DMS53 treated with DMSO at 0.1 percent for 48 hours (cell line): ENCODE results near the gene SEC14L1.
"Not testable (repeated sequence)": the region's sequence is repeated elsewhere in the genome, so short reads cannot be mapped to it uniquely, and the experiment has no call there.

ENCODE experiments used
- DNase-seq: peaks from one replicate; lab custom pipeline; 2025; ENCODE audit not compliant: unreplicated experiment; lab: John Stamatoyannopoulos, UW

SEC14L1 gene

GRCh38 chr17:77254951-77255825 lies 114.4 kb downstream of the SEC14L1 start:
- no peak for DNase-seq

DNA sequence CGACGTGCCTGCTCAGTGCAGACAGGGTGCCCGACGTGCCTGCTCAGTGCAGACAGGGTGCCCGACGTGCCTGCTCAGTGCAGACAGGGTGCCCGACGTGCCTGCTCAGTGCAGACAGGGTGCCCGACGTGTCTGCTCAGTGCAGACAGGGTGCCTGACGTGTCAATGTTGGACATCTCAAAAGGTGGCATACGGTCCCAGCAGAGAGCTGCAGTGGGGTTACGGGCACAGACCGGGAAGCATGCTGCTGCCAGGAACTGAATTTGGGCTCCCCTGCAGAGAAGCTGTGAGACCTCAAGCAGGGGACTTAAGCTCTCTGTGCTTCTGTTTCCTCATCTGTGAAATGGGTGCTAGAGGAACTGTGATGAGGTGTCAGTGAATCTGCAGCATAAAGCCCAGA lies 115.2 kb downstream of the SEC14L1 start:
- DNase-seq: not testable (repeated sequence)

DNA sequence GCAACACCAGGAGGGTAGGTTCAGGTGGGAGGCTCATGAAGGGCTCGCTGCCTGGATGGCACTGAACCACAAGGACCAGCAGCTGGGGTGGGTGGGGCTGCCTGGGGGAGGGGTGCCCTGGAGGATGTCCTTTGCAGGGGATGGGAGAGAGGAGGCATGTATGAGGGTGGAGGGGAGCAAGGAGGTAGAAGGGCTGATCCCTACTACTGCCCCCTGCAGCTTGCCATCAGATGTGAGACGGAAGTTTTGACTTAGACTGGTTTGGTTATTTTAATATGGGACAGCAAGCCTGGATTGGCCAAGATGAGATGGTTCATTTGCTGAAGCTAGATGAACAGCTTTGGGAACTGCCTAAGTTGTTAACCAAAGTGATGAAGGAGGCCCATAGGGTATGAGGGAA lies 115.9 kb downstream of the SEC14L1 start:
- no peak for DNase-seq

DNA sequence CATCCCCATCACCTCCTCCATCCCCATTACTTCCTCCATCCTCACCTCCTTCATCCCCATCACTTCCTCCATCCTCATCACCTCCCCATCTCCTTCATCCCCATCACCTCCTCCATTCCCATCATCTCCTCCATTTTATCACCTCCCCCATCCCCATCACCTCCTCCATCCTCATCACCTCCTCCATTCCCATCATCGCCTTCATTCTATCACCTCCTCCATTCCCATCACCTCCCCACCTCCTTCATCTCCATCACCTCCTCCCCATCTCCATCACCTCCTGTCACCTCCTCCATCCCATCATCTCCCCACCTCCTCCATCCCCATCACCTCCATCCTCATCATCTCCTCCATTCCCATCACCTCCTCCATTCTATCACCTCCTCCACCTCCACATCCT lies 116.4 kb downstream of the SEC14L1 start:
- DNase-seq: no peak

DNA sequence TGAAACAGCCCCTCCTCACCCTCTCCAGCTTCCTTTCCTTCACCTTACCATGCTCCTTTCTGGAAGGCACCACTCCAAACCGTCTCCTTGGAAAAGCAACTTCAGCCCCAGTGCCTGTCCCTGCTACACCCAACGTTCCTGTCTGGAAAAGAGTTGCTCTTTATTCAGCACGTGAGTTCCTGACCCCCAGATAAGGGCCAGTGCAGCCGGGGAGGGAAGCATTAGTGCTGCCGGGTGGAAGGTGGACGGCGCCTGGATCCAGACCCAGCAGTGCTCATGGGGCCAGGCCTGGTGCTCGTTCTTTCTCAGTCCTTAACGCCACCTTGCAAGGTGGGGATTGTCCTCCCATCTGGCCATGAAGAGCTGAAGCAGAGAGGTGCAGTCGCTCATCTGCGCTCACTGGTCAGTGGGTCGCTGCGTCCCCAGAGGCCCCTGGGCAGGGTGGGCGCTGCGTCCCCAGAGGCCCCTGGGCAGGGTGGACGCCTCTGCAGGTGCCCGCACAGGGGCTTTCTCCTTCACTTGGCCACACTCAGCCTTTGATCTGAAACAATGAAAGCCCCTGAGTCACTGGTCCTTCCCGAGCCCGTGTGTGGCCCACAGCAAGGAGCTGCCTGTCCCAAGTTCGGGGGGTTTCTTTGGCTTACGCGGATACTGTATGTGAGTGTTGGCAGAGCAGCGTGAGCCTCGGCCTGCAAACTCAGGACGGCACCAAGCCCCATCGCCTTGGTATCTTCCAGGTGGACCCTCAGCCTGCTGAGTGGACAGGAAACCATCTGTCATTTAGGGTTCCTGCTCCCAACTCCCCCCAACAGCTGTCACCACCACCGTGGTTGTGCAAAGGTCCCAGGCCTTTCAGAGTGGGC lies 117.1 kb downstream of the SEC14L1 start:
- DNase-seq: no peak

DNA sequence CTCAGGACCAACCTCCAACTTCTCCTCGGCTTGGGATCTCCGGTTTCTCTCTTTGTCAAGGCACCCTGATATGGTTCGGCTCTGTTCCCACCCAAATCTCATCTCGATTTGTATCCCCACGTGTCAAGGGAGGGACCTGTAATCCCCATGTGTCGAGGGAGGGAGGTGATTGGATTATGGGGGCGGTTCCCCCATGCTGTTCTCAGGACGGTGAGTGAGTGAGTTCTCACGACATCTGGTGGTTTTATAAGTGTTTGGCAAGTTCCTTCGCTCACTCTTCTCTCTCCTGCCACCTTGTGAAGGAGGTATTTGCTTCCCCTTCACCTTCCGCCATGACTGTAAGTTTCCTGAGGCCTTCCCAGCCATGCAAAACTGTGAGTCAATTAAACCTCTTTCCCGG lies 117.9 kb downstream of the SEC14L1 start:
- DNase-seq: no peak

GRCh38 chr17:77264617-77265230 lies 124.0 kb downstream of the SEC14L1 start:
- DNase-seq: no peak

DNA sequence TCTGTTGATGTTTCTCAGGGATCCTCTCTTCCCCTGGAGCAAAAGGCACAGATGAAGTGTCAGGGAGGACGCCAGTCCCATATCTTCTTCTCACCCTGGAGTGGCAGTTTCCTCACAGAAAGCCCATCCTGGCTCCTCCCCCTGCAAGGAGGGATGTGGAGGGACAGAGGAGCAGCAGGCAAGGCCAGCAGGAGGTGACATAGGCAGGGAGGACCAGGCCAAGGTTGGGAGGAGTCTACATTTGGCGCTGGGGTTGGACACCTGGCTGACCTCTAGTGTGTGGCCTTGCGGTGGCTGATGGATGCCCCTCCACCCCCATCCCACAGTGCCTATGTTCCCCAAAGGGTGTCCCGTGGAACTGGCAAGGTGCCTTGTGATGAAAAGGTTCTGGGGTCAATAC lies 125.4 kb downstream of the SEC14L1 start:
- no peak for DNase-seq
